B cell (primary cell): ENCODE data around the gene ASTE1. TPM values are rescaled to one million over a fixed set of nuclear protein-coding genes. Genes with fewer than 3 reads are reported as not detected.

Experiments used
- ATAC-seq: fragments of 200-7000 bp; cut with Tn5 transposase; one replicate; pipeline ENCODE4 v1.10.0; 2021; ENCODE audit warnings: low read depth, mild to moderate bottlenecking, moderate number of reproducible peaks, moderate library complexity
- CTCF ChIA-PET: fragments of 350-600 bp; sonication (Branson Sonifier 250); formaldehyde crosslinking; loops from one replicate; lab custom pipeline; 2021; ENCODE audit warnings: antibody characterized with exemption, inconsistent platforms; lab: Charles Lee
- POLR2A ChIA-PET: fragments of 350-600 bp; sonication (Branson Sonifier 250); formaldehyde crosslinking; loops from one replicate; lab custom pipeline; 2021; ENCODE audit warnings: antibody characterized with exemption; lab: Charles Lee
- DNase-seq: peaks from one replicate; pipeline ENCODE4 v3.0.0; 2013
- H2AFZ ChIP-seq: 2 replicates; pipeline ENCODE4 v1.6.1; 2012; ENCODE audit warnings: mild to moderate bottlenecking, low read depth, low read length; ENCODE audit not compliant: insufficient read depth, poor library complexity, severe bottlenecking
- H3K27ac ChIP-seq, 2 donors: 1 replicate in 1 of 2; 2 replicates in 1 of 2; pipeline ENCODE4 v1.5.1; 2012 to 2013; ENCODE audit warnings: low read length in 2 of 2, mild to moderate bottlenecking in 2 of 2, moderate library complexity in 1 of 2
- H3K27me3 ChIP-seq, 4 experiments: fragments of 200-600 bp in 1 of 4; sonication (generic) in 1 of 4; replicated peaks in 1 of 4; 1 replicate in 2 of 4; 2 replicates in 2 of 4; pipeline versions ENCODE4 v1.6.1 to v1.7.0; 2013 to 2016; ENCODE audit warnings: low read length in 3 of 4, mild to moderate bottlenecking in 2 of 4, mixed read lengths in 1 of 4, moderate library complexity in 1 of 4; ENCODE audit not compliant: insufficient read depth in 4 of 4, control insufficient read depth in 3 of 4; ENCODE audit errors: control extremely low read depth in 1 of 4
- H3K36me3 ChIP-seq, 2 experiments: replicated peaks in 1 of 2; 1 replicate in 1 of 2; 2 replicates in 1 of 2; pipeline versions ENCODE4 v1.6.1 to v1.7.1; 2013; ENCODE audit warnings: low read length in 1 of 2; ENCODE audit not compliant: insufficient read depth in 2 of 2, control insufficient read depth in 1 of 2; ENCODE audit errors: control extremely low read depth in 1 of 2, extremely low read depth in 1 of 2
- H3K4me1 ChIP-seq, 2 donors: fragments of 200-600 bp in 1 of 2; sonication (generic) in 1 of 2; 1 replicate in 1 of 2; 2 replicates in 1 of 2; pipeline versions ENCODE4 v1.5.1 to v1.6.1; 2013 to 2017; ENCODE audit warnings: low read length in 2 of 2; ENCODE audit not compliant: control insufficient read depth in 2 of 2, insufficient read depth in 2 of 2
- H3K4me2 ChIP-seq: replicated peaks from 2 replicates; pipeline ENCODE3; 2012; ENCODE audit warnings: mild to moderate bottlenecking, low read depth, low read length; ENCODE audit not compliant: poor library complexity, severe bottlenecking
- H3K4me3 ChIP-seq, 5 experiments: fragments of 200-600 bp in 1 of 5; sonication (generic) in 1 of 5; 1 replicate in 3 of 5; 2 replicates in 2 of 5; pipeline versions ENCODE4 v1.5.1 to v1.7.0; 2011 to 2016; ENCODE audit warnings: low read length in 4 of 5, mild to moderate bottlenecking in 4 of 5, low read depth in 2 of 5, control low read depth in 1 of 5, moderate library complexity in 1 of 5; ENCODE audit not compliant: insufficient read depth in 1 of 5; ENCODE audit errors: control extremely low read depth in 1 of 5, extremely low read depth in 1 of 5
- H3K79me2 ChIP-seq: fragments of 200-600 bp; sonication (generic); one replicate; pipeline ENCODE4 v1.6.0; 2016; ENCODE audit warnings: low read length; ENCODE audit not compliant: control insufficient read depth, insufficient read depth
- H3K9ac ChIP-seq: fragments of 200-600 bp; sonication (generic); 2 replicates; pipeline ENCODE4 v1.6.1; 2017; ENCODE audit warnings: mild to moderate bottlenecking, low read length, moderate library complexity
- H3K9me3 ChIP-seq, 3 donors: one replicate each; pipeline versions ENCODE4 v1.6.1 to v1.7.1; 2013; ENCODE audit warnings: low read length in 2 of 3; ENCODE audit not compliant: control insufficient read depth in 2 of 3, insufficient read depth in 1 of 3; ENCODE audit errors: control extremely low read depth in 1 of 3
- H4K20me1 ChIP-seq: 2 replicates; pipeline ENCODE4 v1.6.0; 2012; ENCODE audit warnings: mild to moderate bottlenecking, low read length; ENCODE audit not compliant: insufficient read depth, control insufficient read depth, poor library complexity, severe bottlenecking
- H3K27ac Mint-ChIP-seq: one replicate; pipeline ENCODE4 v1.8.0; 2021; ENCODE audit warnings: mixed read lengths
- H3K27me3 Mint-ChIP-seq: one replicate; pipeline ENCODE4 v1.8.0; 2021; ENCODE audit warnings: mixed read lengths
- H3K4me1 Mint-ChIP-seq: one replicate; pipeline ENCODE4 v1.8.0; 2021; ENCODE audit warnings: mixed read lengths
- H3K4me3 Mint-ChIP-seq: one replicate; pipeline ENCODE4 v1.8.0; 2021; ENCODE audit warnings: mixed read lengths
- H3K9me3 Mint-ChIP-seq: one replicate; pipeline ENCODE4 v1.8.0; 2022; ENCODE audit warnings: mixed read lengths; ENCODE audit not compliant: insufficient read depth
- EZH2 ChIP-seq: IDR thresholded peaks from 2 replicates; pipeline ENCODE4 v1.6.1; 2012; ENCODE audit warnings: borderline replicate concordance, low read depth, mild to moderate bottlenecking, moderate library complexity, low read length; ENCODE audit not compliant: insufficient read depth, poor library complexity, severe bottlenecking
- WGBS: methylation state at CpG from one replicate; pipeline ENCODE4 v1.1.5; 2013; ENCODE audit warnings: missing lambda C conversion rate; ENCODE audit not compliant: insufficient coverage; 5-methylcytosine and 5-hydroxymethylcytosine counted together
- intact Hi-C: fragments of 100-400 bp; cut with micrococcal nuclease; formaldehyde crosslinking; loops from one replicate; pipeline ENCODE4 v1.10.0; 2022
- polyA plus RNA-seq: library from polyadenylated mRNA; depleted of rRNA; stranded (reverse); fragments of >200 nt; gene quantifications from 2 replicates; pipeline ENCODE4 v1.2.3, GENCODE V29; 2012
- total RNA-seq, 2 donors: library from RNA; stranded (reverse); fragments of 120-200 nt in 1 of 2; gene quantifications; 1 replicate in 1 of 2; 2 replicates in 1 of 2; pipeline versions ENCODE4 v1.2.3 to v1.2.4, GENCODE V29; 2013 to 2022
- TF ChIP-seq, protein P1 (sequence below): fragments of 200-600 bp; IDR thresholded peaks from one replicate; pipeline ENCODE4 v1.8.0; 2022; ENCODE audit warnings: antibody characterized with exemption, mild to moderate bottlenecking

Gene ASTE1
- total and polyA plus RNA-seq, 2 donors (not counting 1 experiment from before 2014, with no cell fraction given): 7.3 to 21.8 TPM

DNA sequence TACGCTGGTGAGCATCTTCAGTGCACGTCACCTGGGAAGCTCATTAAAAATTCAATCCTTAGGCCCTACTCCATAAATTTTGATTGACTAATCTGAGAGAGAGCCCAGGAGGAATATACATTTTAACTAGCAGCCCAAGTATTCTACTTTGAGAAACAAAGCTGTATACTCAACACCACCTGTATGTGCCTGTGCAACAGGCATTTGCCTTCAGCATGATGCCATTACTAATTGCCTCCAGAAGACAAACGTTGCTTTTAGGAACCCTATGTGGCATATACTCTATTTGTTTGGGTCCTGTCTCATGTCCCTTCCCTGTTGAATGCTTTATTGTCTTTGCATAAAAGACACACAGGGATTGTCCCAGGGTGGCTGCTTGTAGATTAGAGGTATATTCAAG is 7.7 kb downstream of the ASTE1 start:
- no peak for ATAC-seq
- no peaks in the 10 kb centered on the region for H3K27me3 ChIP-seq
- no peak overlapping the region for H3K4me2 ChIP-seq
- H3K4me3 Mint-ChIP-seq: no peak overlapping the region
- peaks cover 17 to 24% of the 10 kb centered on the region in 2 donors for H3K4me1 ChIP-seq
- no peak for TF ChIP-seq EZH2
- TF ChIP-seq, protein P1, sequence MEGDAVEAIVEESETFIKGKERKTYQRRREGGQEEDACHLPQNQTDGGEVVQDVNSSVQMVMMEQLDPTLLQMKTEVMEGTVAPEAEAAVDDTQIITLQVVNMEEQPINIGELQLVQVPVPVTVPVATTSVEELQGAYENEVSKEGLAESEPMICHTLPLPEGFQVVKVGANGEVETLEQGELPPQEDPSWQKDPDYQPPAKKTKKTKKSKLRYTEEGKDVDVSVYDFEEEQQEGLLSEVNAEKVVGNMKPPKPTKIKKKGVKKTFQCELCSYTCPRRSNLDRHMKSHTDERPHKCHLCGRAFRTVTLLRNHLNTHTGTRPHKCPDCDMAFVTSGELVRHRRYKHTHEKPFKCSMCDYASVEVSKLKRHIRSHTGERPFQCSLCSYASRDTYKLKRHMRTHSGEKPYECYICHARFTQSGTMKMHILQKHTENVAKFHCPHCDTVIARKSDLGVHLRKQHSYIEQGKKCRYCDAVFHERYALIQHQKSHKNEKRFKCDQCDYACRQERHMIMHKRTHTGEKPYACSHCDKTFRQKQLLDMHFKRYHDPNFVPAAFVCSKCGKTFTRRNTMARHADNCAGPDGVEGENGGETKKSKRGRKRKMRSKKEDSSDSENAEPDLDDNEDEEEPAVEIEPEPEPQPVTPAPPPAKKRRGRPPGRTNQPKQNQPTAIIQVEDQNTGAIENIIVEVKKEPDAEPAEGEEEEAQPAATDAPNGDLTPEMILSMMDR: no peak
- POLR2A ChIA-PET: no interaction called here
- no peak for DNase-seq
- H3K79me2 ChIP-seq: peaks cover 24% of the 10 kb centered on the region
- no peaks in the 10 kb centered on the region for H3K27me3 Mint-ChIP-seq
- H3K36me3 ChIP-seq: peaks cover 13 to 37% of the 10 kb centered on the region in 2 experiments
- CTCF ChIA-PET: interaction anchor here (1.6 kb wide), 1 partner anchor 1324 kb away, joined by 4 read pairs; no protein-coding TSS in a partner anchor
- intact Hi-C loops: no loop called here
- no peaks in the 10 kb centered on the region for H3K9me3 Mint-ChIP-seq
- H4K20me1 ChIP-seq: no peaks in the 10 kb centered on the region
- no peak overlapping the region for H3K4me3 ChIP-seq
- no peak overlapping the region for H3K27ac Mint-ChIP-seq
- H3K9me3 ChIP-seq: no peaks in the 10 kb centered on the region
- no peak overlapping the region for H2AFZ ChIP-seq
- H3K4me1 Mint-ChIP-seq: peaks cover 37% of the 10 kb centered on the region
- no CpG with 5 or more reads among the region's 3 CpGs for WGBS
- no peak overlapping the region for H3K27ac ChIP-seq
- no peak overlapping the region for H3K9ac ChIP-seq

DNA sequence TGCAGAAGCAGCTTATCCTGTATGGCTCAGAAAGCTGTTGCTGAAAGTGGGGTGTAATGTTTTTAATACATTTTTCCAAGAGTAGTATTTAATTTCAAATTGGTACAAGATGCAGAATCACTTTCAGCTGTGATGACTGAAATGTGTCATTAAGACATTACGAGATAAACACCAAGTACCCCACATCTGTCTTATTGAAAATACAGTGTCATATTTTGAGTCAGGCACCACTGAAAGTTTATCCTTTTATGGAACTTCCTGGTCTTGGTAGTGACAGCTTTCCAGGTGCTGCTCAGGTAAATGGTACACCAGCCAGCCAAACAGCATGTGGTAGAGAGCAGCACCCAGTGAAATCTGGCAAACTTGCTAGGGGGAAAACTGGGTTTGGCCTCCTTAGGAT is 16.9 kb downstream of the ASTE1 start:
- Mint-ChIP-seq H3K27me3 (no peaks in the 10 kb centered on the region), H3K27ac (no peak overlapping the region), H3K4me3 (no peak overlapping the region), H3K9me3 (no peaks in the 10 kb centered on the region), H3K4me1 (no peaks in the 10 kb centered on the region)
- Histone ChIP-seq H3K4me3 (no peak overlapping the region), H3K4me2 (no peak overlapping the region), H2AFZ (no peak overlapping the region), H3K9me3 (no peaks in the 10 kb centered on the region), H4K20me1 (no peaks in the 10 kb centered on the region), H3K4me1 (no peaks in the 10 kb centered on the region), H3K79me2 (no peaks in the 10 kb centered on the region), H3K27ac (no peak overlapping the region), H3K27me3 (no peaks in the 10 kb centered on the region), H3K36me3 (peaks cover 2 to 44% of the 10 kb centered on the region in 2 experiments), H3K9ac (no peak overlapping the region)
- ATAC-seq: no peak
- WGBS: no CpG with 5 or more reads among the region's 1 CpG
- CTCF ChIA-PET: no interaction called here
- intact Hi-C loops: no loop called here
- DNase-seq: no peak
- no peak for TF ChIP-seq EZH2
- POLR2A ChIA-PET: no interaction called here
